Measurements from ENCODE around the gene RASGRF2.

- TF ChIP-seq CTCF (IDR thresholded peaks at IDR 0.05; ENCODE audit: control extremely low read depth in 1 of 3, insufficient read depth in 1 of 3, low read depth in 1 of 3, low read length in 3 of 3) (no peak), EZH2 (IDR thresholded peaks at IDR 0.05; ENCODE audit: low read depth, low read length, severe bottlenecking) (no peak), CHD2 (IDR thresholded peaks at IDR 0.05; ENCODE audit: low read length) (no peak), TAF7 (optimal IDR thresholded peaks at IDR 0.05; ENCODE audit: borderline replicate concordance, low read depth, low read length) (no peak), POLR2AphosphoS5 (IDR thresholded peaks at IDR 0.05; ENCODE audit: low read depth, low read length) (no peak), CEBPB (IDR thresholded peaks at IDR 0.05; ENCODE audit: low read depth, low read length) (no peak)
These were observed 1.0 kb upstream of the RASGRF2 start for GRCh38 chr5:80959138-80959537.

Data from H1 (cell line).